ENCODE data around the gene PKNOX2.

DNA sequence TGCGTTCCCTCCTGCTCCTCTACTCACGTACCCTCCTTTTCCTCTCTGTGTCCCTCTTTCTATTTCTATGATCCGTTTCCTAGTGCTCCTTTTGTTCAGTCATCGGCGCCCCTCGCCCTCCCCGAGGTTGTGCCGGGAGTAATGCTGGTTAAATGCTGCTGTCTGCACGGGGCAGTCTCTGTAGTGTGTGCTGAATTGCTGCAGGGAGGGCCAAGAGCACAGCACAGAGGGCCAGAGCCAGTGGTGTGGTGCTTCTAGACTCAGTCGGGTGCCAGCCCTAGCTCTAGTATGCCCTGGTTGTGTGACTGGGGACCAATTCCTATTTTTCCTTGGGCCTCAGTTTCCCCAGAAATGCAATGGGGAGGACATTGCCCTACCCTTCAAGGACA is 98.3 kb downstream of the PKNOX2 start:
- TF ChIP-seq EZH2phosphoT487 (IDR thresholded peaks at IDR 0.05; ENCODE audit: low read depth): no peak
- TF ChIP-seq, protein P1, sequence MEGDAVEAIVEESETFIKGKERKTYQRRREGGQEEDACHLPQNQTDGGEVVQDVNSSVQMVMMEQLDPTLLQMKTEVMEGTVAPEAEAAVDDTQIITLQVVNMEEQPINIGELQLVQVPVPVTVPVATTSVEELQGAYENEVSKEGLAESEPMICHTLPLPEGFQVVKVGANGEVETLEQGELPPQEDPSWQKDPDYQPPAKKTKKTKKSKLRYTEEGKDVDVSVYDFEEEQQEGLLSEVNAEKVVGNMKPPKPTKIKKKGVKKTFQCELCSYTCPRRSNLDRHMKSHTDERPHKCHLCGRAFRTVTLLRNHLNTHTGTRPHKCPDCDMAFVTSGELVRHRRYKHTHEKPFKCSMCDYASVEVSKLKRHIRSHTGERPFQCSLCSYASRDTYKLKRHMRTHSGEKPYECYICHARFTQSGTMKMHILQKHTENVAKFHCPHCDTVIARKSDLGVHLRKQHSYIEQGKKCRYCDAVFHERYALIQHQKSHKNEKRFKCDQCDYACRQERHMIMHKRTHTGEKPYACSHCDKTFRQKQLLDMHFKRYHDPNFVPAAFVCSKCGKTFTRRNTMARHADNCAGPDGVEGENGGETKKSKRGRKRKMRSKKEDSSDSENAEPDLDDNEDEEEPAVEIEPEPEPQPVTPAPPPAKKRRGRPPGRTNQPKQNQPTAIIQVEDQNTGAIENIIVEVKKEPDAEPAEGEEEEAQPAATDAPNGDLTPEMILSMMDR (IDR thresholded peaks at IDR 0.05; ENCODE audit: low read depth, low read length): no peak
